Prostate gland (tissue), 2 donors: ENCODE results near the gene SRR.

ENCODE experiments used
- POLR2A ChIP-seq: fragments of 450-650 bp; IDR thresholded peaks from one replicate; pipeline ENCODE4 v1.6.1; 2016; ENCODE audit warnings: antibody characterized with exemption, mild to moderate bottlenecking
- TF ChIP-seq, protein P1 (sequence below), 4 experiments: fragments of 200-600 bp in 2 of 4; fragments of 450-650 bp in 2 of 4; sonication (generic) in 2 of 4; IDR thresholded peaks; 1 replicate in 3 of 4; 2 replicates in 1 of 4; pipeline ENCODE4 v1.5.1; 2016 to 2019; ENCODE audit warnings: antibody characterized with exemption in 4 of 4, mild to moderate bottlenecking in 2 of 4, moderate library complexity in 2 of 4

DNA sequence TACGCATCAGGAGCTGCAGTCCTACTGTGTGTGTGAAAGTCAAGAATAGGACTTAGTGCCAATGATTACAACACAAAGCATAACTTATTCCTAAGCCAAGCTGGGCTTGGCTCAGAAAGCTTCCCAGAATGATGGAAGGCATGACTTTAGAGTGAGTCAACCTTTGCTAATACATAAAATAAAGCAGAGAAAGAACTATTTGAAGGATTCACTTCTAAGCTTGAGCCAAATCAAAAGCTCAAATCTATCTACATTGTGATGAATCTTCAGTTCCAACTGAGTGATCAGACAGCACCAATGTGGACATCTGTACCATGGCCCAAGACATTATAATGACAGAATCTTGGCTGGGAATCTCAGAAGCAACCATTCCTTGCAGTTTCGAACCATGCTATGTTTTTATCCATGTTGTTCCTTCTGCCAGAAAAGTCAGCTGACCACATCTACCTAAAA lies 41.6 kb upstream of the SRR start:
- TF ChIP-seq, protein P1, sequence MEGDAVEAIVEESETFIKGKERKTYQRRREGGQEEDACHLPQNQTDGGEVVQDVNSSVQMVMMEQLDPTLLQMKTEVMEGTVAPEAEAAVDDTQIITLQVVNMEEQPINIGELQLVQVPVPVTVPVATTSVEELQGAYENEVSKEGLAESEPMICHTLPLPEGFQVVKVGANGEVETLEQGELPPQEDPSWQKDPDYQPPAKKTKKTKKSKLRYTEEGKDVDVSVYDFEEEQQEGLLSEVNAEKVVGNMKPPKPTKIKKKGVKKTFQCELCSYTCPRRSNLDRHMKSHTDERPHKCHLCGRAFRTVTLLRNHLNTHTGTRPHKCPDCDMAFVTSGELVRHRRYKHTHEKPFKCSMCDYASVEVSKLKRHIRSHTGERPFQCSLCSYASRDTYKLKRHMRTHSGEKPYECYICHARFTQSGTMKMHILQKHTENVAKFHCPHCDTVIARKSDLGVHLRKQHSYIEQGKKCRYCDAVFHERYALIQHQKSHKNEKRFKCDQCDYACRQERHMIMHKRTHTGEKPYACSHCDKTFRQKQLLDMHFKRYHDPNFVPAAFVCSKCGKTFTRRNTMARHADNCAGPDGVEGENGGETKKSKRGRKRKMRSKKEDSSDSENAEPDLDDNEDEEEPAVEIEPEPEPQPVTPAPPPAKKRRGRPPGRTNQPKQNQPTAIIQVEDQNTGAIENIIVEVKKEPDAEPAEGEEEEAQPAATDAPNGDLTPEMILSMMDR (IDR thresholded peaks at IDR 0.05) = no peak
- no peak for TF ChIP-seq POLR2A
